PC-9 (cell line): ENCODE results near the gene HADH. TPM values are rescaled to one million over a fixed set of nuclear protein-coding genes. Genes with fewer than 3 reads are reported as not detected.
"Not testable (repeated sequence)": the region's sequence is repeated elsewhere in the genome, so short reads cannot be mapped to it uniquely, and the experiment has no call there.

Experiments
- BruUV-seq: library from RNA; stranded (reverse); fragments of 400-500 nt; replicated peaks from 2 replicates; lab custom pipeline; 2021; lab: Mats Ljungman, UMichigan
- CTCF ChIA-PET: fragments of 300-600 bp; sonication (Branson Sonifier 250); formaldehyde crosslinking; loops from one replicate; lab custom pipeline; 2022; ENCODE audit warnings: antibody characterized with exemption; lab: Charles Lee
- POLR2A ChIA-PET: fragments of 300-600 bp; sonication (Branson Sonifier 250); formaldehyde crosslinking; loops from one replicate; lab custom pipeline; 2022; ENCODE audit warnings: antibody characterized with exemption; ENCODE audit not compliant: unreplicated experiment; lab: Charles Lee
- DNase-seq, 2 experiments: peaks; one replicate each; pipeline versions ENCODE4 v3.0.0 to v3.0.0-alpha.2; 2015 to 2022; ENCODE audit warnings: mixed read lengths in 1 of 2
- H2AFZ ChIP-seq: fragments of 200-600 bp; sonication (generic); 2 replicates; pipeline ENCODE4 v1.8.1; 2017; ENCODE audit warnings: antibody characterized with exemption
- H3F3A ChIP-seq: fragments of 200-600 bp; sonication (generic); 2 replicates; pipeline ENCODE4 v1.8.1; 2017; ENCODE audit warnings: antibody characterized with exemption, mild to moderate bottlenecking, low read depth; ENCODE audit not compliant: insufficient read depth
- H3K27ac ChIP-seq: fragments of 200-600 bp; sonication (generic); 2 replicates; pipeline ENCODE4 v1.6.1; 2016; ENCODE audit warnings: mixed run types
- H3K27me3 ChIP-seq: fragments of 200-600 bp; sonication (generic); 2 replicates; pipeline ENCODE4 v1.6.1; 2016; ENCODE audit warnings: low read depth, mixed run types; ENCODE audit not compliant: insufficient read depth
- H3K36me3 ChIP-seq: fragments of 200-600 bp; sonication (generic); 2 replicates; pipeline ENCODE4 v1.6.1; 2016; ENCODE audit warnings: low read depth, mixed run types
- H3K4me1 ChIP-seq: fragments of 200-600 bp; sonication (generic); replicated peaks from 2 replicates; pipeline ENCODE4 v1.6.1; 2016; ENCODE audit warnings: mixed run types; ENCODE audit not compliant: insufficient read depth
- H3K4me2 ChIP-seq: fragments of 200-600 bp; sonication (generic); 2 replicates; pipeline ENCODE4 v1.6.1; 2017; ENCODE audit warnings: mixed run types
- H3K4me3 ChIP-seq: fragments of 200-600 bp; sonication (generic); 2 replicates; pipeline ENCODE4 v1.6.1; 2016; ENCODE audit warnings: mixed run types
- H3K79me2 ChIP-seq: fragments of 200-600 bp; sonication (generic); 2 replicates; pipeline ENCODE4 v1.6.1; 2017; ENCODE audit warnings: low read depth, mixed run types
- H3K9me2 ChIP-seq: fragments of 200-600 bp; sonication (generic); 2 replicates; pipeline ENCODE4 v1.8.1; 2017; ENCODE audit warnings: mild to moderate bottlenecking; ENCODE audit not compliant: insufficient read depth
- H3K9me3 ChIP-seq: fragments of 200-600 bp; sonication (generic); 2 replicates; pipeline ENCODE4 v1.8.1; 2016; ENCODE audit warnings: low read depth; ENCODE audit not compliant: insufficient read depth
- H4K20me1 ChIP-seq: fragments of 200-600 bp; sonication (generic); 2 replicates; pipeline ENCODE4 v1.8.1; 2017; ENCODE audit not compliant: insufficient read depth
- EZH2 ChIP-seq: fragments of 200-600 bp; sonication (generic); IDR thresholded peaks from 2 replicates; pipeline ENCODE4 v1.8.0; 2017; ENCODE audit warnings: antibody characterized with exemption, low read depth
- intact Hi-C: fragments of 100-400 bp; cut with micrococcal nuclease; formaldehyde crosslinking; loops from one replicate; pipeline ENCODE4 v1.10.0; 2022; ENCODE audit not compliant: unreplicated experiment
- total RNA-seq: library from RNA; stranded (reverse); gene quantifications from 2 replicates; pipeline ENCODE4 v1.2.3, GENCODE V29; 2021
- TF ChIP-seq, protein P1 (sequence below): fragments of 200-600 bp; sonication (generic); conservative IDR thresholded peaks from 2 replicates; pipeline ENCODE4 v1.6.1; 2017; ENCODE audit warnings: mixed run types, antibody characterized with exemption, mild to moderate bottlenecking, moderate library complexity

The HADH gene
- total RNA-seq, 1 experiment from 2014 or later = 45.0 TPM

DNA sequence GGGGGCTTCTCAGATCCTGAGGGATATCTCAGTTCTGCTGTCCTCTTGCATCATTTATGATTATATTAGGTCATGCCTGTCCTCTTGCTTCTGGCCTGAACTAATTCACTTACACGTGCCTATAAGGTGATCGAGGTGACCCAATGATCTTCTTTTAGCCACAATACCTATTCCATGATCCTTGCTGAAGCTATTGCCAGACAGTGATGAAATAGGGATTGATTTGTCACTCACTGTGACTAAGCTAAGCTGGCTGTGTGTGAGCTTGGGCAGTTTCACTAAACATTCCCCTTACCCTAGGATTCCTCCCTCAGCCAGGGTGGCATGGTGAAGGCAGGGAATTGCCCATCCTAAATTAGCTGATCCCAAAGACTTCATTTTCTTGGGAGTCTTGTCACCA lies 19.0 kb downstream of the HADH start:
- H3F3A ChIP-seq = no peaks in the 10 kb centered on the region
- intact Hi-C loops = no loop called here
- no peaks in the 10 kb centered on the region for H3K27me3 ChIP-seq
- H3K27ac ChIP-seq = peak overlapping the region; percentile 79
- H3K79me2 ChIP-seq = no peaks in the 10 kb centered on the region
- no peaks in the 10 kb centered on the region for H3K36me3 ChIP-seq
- H3K9me3 ChIP-seq = no peaks in the 10 kb centered on the region
- H3K9me2 ChIP-seq = no peaks in the 10 kb centered on the region
- TF ChIP-seq EZH2 = no peak
- BruUV-seq = no TSS peak
- no peak overlapping the region for H3K4me2 ChIP-seq
- DNase-seq = peak in 1 of 2 experiments; percentile 78
- no peaks in the 10 kb centered on the region for H4K20me1 ChIP-seq
- CTCF ChIA-PET = no interaction called here
- H2AFZ ChIP-seq = no peak overlapping the region
- H3K4me1 ChIP-seq = peaks cover 10% of the 10 kb centered on the region
- POLR2A ChIA-PET = no interaction called here
- no peak overlapping the region for H3K4me3 ChIP-seq

DNA sequence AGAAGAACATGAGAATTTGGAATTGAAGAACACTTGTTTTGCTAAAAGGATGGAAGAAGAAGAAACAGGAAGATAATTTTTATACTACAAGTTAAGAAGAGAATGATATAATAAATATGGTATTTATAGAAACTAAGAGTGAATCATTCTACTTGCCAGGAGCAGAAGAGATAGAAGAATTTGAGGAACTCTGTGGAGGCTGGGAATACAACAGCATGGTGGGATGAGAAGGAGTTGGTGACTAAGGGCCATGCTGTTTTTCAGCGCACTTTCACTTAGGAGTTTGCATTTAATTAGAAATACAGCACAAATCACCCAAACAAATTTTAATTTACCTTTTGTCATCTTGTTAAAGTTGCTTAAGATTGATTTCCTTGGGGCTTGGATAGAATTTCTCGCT lies 20.5 kb downstream of the HADH start:
- H3K4me1 ChIP-seq = peaks cover 10% of the 10 kb centered on the region
- H3K36me3 ChIP-seq = no peaks in the 10 kb centered on the region
- intact Hi-C loops = no loop called here
- no peak overlapping the region for H3K27ac ChIP-seq
- H3K27me3 ChIP-seq = no peaks in the 10 kb centered on the region
- no peaks in the 10 kb centered on the region for H3K9me2 ChIP-seq
- CTCF ChIA-PET = no interaction called here
- no peak for TF ChIP-seq EZH2
- TF ChIP-seq, protein P1, sequence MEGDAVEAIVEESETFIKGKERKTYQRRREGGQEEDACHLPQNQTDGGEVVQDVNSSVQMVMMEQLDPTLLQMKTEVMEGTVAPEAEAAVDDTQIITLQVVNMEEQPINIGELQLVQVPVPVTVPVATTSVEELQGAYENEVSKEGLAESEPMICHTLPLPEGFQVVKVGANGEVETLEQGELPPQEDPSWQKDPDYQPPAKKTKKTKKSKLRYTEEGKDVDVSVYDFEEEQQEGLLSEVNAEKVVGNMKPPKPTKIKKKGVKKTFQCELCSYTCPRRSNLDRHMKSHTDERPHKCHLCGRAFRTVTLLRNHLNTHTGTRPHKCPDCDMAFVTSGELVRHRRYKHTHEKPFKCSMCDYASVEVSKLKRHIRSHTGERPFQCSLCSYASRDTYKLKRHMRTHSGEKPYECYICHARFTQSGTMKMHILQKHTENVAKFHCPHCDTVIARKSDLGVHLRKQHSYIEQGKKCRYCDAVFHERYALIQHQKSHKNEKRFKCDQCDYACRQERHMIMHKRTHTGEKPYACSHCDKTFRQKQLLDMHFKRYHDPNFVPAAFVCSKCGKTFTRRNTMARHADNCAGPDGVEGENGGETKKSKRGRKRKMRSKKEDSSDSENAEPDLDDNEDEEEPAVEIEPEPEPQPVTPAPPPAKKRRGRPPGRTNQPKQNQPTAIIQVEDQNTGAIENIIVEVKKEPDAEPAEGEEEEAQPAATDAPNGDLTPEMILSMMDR = no peak
- H4K20me1 ChIP-seq = no peaks in the 10 kb centered on the region
- DNase-seq = no peak
- no peaks in the 10 kb centered on the region for H3F3A ChIP-seq
- no peak overlapping the region for H3K4me2 ChIP-seq
- POLR2A ChIA-PET = no interaction called here
- no peaks in the 10 kb centered on the region for H3K9me3 ChIP-seq
- no peak overlapping the region for H3K4me3 ChIP-seq
- BruUV-seq = no TSS peak
- H2AFZ ChIP-seq = no peak overlapping the region
- no peaks in the 10 kb centered on the region for H3K79me2 ChIP-seq

DNA sequence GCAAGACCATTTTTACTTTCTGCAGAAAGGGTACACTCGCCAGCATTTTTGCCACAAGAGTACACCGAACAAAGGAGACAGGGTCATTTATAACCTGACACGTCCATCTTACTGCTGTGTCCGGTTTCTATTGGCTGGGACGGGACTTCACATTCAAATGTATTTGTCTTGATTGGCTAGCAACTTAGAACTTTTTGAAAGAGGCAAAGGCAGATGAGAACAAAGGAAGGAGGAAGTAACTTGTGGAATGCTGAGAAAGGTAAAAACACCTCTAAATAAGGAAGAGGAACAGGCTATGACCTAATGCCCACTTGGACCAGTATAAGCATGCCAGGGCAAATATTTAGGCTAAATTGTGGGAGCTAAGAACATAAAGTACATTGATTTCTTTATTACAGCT lies 22.7 kb downstream of the HADH start:
- H3K9me2 ChIP-seq, H3K4me3 ChIP-seq, H3K27me3 ChIP-seq, H3K27ac ChIP-seq, DNase-seq, H4K20me1 ChIP-seq, H3F3A ChIP-seq, intact Hi-C loops, H3K4me2 ChIP-seq, H2AFZ ChIP-seq, H3K9me3 ChIP-seq, BruUV-seq, H3K79me2 ChIP-seq, POLR2A ChIA-PET, CTCF ChIA-PET, H3K36me3 ChIP-seq: not testable (repeated sequence)
- peaks cover 10% of the 10 kb centered on the region for H3K4me1 ChIP-seq

DNA sequence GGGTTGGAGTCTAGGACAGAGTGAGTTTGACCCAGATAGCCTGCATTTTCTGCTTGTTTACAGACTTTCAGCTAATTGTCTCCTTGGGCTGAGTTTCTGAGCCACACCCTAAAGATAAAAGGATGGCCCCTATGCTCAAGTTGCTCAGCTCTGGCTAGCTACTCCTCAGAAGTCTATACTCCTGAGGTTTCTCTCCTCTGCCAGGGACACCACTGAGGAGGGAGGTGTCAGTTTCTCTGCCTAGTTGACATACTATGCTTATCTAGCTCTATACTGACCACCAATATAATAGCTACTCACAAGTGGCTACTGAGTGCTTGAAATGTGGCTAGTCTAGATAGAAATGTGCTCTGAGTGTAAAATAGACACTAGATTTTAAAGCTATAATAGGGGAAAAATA lies 23.6 kb downstream of the HADH start:
- CTCF ChIA-PET = interaction anchor here (0.6 kb wide), 1 partner anchor 276 kb away, joined by 3 read pairs; no protein-coding TSS in a partner anchor
- no TSS peak for BruUV-seq
- POLR2A ChIA-PET = no interaction called here
- no peaks in the 10 kb centered on the region for H3K27me3 ChIP-seq
- no peaks in the 10 kb centered on the region for H4K20me1 ChIP-seq
- no peak overlapping the region for H3K27ac ChIP-seq
- H2AFZ ChIP-seq = no peak overlapping the region
- H3K4me2 ChIP-seq = no peak overlapping the region
- no peaks in the 10 kb centered on the region for H3K9me3 ChIP-seq
- no peaks in the 10 kb centered on the region for H3K36me3 ChIP-seq
- no peaks in the 10 kb centered on the region for H3K79me2 ChIP-seq
- H3K4me1 ChIP-seq = peaks cover 9% of the 10 kb centered on the region
- H3F3A ChIP-seq = no peaks in the 10 kb centered on the region
- no peaks in the 10 kb centered on the region for H3K9me2 ChIP-seq
- no peak for DNase-seq
- intact Hi-C loops = no loop called here
- TF ChIP-seq, protein P1 = no peak
- no peak for TF ChIP-seq EZH2
- no peak overlapping the region for H3K4me3 ChIP-seq
